HG03159 (cell line): ENCODE measurements around the gene CSNK1A1.

Source experiments
- ATAC-seq: cut with Tn5 transposase; IDR thresholded peaks from one replicate; pipeline ENCODE4 v1.9.1; 2021; ENCODE audit warnings: mild to moderate bottlenecking, moderate library complexity; ENCODE audit not compliant: unreplicated experiment

The CSNK1A1 gene

DNA sequence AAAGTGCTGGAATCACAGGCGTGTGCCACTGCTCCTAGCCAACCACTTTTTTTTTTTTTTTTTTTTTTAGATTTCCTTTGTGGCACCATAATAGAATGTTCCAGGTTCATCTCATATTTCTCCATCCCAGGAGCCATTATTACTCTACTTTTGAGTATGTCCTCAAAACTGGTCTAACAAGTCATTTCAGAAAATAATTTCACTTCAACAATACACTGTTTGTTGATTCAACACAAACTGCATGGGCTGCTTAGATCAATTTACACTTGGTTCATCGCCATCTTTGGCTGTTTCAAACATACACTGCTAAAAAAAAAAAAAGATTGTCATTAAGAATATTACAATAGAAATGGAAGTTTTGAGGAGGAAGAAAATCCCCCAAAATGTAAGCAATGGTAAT lies 57.9 kb downstream of the CSNK1A1 start:
- no peak for ATAC-seq

DNA sequence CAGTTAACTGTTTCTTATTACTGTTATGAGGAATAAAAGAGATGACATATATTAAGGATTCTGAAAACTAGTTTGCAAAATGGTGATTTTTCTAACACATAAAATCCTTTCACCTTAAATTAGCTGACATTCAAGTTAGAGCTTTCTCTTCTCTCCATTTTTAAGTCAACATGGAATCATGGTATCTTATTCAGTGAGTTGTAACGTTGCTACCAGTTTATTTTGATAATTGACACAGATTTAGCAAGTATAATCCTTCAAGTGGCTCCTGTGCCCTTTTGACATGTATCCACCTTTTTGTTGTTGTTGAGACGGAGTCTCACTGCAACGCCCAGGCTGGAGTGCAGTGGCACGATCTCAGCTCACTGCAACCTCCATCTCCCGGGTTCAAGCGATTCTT lies 58.5 kb downstream of the CSNK1A1 start:
- ATAC-seq, result no peak

- no peak for ATAC-seq
Measured at GRCh38 chr5:149490599-149491485, 60.4 kb downstream of the CSNK1A1 start.

GRCh38 chr5:149489605-149490037 lies 61.6 kb downstream of the CSNK1A1 start:
- no peak for ATAC-seq

DNA sequence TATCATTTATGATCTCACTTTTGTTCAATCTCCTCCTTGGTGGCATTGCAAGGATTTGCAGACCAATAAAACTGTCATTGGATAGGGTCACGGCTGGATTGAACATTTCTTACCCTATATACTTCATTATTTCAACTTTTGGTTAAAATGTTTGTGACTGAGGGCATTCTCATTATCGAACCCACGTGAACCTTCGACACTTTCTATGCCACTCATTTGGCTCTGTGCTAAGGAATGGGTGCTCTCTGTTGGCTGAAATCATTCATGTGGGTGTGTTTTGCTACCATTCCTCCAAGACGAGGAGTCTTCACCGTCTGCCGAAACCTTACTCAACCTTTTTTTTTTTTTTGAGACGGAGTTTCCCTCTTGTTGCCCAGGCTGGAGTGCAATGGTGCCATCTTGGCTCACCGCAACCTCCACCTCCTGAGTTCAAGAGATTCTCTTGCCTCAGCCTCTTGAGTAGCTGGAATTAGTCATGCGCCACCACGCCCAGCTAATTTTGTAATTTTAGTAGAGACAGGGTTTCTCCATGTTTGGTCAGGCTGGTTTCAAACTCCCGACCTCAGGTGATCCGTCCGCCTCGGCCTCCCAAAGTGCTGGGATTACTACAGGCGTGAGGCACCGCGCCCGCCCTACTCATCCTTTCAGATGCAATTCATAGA lies 62.5 kb downstream of the CSNK1A1 start:
- ATAC-seq, result no peak

DNA sequence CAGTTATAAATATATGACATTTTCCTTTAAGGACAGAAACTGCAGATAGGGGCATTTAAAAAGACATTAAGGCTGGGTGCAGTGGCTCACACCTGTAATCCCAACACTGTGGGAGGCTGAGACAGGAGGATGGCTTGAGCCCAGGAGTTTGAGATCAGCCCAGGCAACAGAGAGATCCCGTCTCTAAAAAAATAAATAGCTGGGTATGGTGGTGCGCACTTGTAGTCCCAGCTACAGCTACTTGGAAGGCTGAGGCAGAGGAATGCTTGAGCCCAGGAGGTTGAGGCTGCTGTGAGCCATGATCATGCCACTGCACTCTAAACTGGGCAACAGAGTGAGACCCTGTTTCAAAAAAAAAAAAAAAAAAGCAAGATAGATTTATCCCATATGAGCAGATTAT lies 63.6 kb downstream of the CSNK1A1 start:
- no peak for ATAC-seq

- ATAC-seq, result no peak
Measured at GRCh38 chr5:149486726-149487635, 64.3 kb downstream of the CSNK1A1 start.

GRCh38 chr5:149485655-149486615 lies 65.3 kb downstream of the CSNK1A1 start:
- no peak for ATAC-seq

GRCh38 chr5:149481485-149481884 lies 69.8 kb downstream of the CSNK1A1 start:
- no peak for ATAC-seq

- ATAC-seq, result no peak
Measured at GRCh38 chr5:149478761-149479160, 72.5 kb downstream of the CSNK1A1 start.

DNA sequence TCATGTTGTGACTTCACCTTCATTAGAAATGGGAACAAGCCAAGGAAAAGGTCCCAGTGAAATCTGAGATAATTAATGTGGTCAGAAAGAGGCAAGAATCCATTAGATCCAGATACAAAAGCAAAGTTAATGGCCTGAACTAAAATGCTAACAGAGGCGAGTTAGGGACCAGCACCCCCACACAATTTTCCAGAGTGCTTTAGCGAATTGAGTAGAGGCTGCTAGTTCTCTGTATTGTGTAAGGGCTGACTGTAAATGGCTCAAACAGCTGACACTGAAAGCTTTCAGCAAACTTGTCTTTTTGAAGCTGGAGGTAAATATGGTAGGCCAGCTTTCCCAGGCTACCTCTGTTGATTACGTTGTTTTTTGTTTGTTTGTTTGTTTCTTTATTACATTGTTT lies 75.5 kb downstream of the CSNK1A1 start:
- no peak for ATAC-seq

DNA sequence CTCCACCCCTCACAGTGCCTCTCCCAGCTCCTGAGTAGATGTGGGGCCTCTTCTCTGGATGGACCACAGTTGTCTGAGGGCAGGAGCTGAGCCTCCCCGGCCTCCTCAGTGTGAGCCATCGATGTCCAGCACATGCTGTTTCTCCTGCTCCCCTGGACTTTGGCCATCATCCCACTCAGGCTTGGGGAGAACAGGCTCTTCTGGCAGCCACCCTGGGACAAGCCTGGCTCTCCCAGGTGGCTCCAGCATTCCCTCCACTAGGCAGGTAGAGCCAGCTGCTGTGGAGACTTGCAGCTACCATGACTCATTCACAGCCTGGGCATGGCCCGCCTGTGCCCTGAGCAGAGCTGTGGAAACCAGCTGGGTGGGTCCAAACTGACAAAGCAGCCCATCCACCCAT lies 77.0 kb downstream of the CSNK1A1 start:
- ATAC-seq, result no peak

DNA sequence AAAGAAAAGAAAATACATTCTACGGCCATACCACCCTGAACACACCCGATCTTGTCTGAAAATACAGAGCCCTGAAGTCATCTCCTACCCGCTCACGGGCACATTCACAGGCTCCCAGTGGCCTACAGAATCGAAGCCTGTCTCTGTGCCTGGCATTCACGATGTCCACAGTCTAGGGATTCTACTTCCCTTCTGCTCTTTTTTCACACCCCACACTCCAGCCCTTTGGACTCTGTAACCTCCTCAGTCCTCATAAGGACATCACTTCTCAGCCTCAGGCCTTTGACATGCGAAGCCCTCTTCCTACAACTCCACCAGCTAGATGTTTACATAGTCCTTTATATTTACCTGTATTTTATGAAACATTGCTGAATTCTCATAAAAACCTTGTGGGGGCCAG lies 77.8 kb downstream of the CSNK1A1 start:
- ATAC-seq, result no peak

DNA sequence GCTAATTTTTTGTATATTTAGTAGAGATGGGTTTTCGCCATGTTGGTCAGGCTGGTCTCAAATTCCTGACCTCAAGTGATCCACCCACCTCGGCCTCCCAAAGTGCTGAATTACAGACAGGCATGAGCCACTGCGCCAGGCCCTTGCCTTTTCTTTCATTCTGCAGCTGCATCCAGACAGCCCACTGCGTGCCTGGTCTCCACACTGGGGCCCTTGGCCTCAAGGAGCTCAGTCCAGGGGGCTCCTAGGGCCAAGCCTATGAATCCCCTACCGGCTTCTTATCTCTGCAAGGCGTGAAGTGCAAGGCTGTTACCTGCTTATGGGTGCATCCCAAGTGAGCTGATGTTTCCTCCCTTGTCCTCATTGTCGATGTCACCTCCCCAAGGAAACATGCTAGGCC lies 78.8 kb downstream of the CSNK1A1 start:
- ATAC-seq, result no peak

- ATAC-seq, result no peak
Measured at GRCh38 chr5:149471406-149472183, 79.6 kb downstream of the CSNK1A1 start.

- no peak for ATAC-seq
Measured at GRCh38 chr5:149470942-149471341, 80.3 kb downstream of the CSNK1A1 start.

GRCh38 chr5:149466457-149466972 lies 84.7 kb downstream of the CSNK1A1 start:
- no peak for ATAC-seq

DNA sequence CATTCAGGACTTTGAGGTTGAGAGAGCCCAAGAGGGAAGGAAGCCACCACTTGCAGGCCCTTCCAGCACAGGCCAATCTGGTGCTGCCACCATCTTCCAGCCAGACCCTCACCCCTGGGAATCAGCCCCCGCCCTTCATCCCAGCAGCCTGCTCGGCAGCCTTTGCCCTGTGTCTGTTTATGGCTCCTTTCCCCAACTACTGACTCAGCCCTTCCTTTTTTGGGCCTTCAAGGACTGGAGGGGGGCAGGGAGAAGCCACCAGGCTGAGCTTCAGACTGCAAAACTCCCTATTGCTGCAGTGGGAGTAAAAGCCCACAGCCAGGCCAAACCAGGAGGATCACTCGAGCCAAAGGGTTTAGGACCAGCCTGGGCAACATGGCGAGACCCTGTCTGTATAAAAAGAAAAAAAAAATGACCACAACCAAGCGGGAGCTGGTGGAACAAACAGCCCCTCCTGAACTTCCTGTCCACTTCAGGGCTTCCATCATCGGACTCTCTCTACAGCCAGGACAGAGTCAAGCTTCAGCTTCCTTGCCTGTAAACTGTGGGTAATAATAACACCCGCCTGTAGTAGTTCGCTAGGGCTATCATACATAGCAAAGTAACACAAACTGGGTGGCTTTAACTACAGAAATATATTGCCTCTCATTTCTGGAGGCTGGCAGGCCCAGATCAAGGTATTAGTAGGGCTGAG lies 86.3 kb downstream of the CSNK1A1 start:
- ATAC-seq, result no peak
